ENCODE measurements around the gene KDM4B. TPM values are rescaled to one million over a fixed set of nuclear protein-coding genes. Genes with fewer than 3 reads are reported as not detected.

KDM4B gene
- total and polyA plus RNA-seq, 10 of the 15 experiments (the other 5 are each of a cell fraction or from before 2014, with no cell fraction given): 0.47 to 49.6 (median 16.2) TPM

DNA sequence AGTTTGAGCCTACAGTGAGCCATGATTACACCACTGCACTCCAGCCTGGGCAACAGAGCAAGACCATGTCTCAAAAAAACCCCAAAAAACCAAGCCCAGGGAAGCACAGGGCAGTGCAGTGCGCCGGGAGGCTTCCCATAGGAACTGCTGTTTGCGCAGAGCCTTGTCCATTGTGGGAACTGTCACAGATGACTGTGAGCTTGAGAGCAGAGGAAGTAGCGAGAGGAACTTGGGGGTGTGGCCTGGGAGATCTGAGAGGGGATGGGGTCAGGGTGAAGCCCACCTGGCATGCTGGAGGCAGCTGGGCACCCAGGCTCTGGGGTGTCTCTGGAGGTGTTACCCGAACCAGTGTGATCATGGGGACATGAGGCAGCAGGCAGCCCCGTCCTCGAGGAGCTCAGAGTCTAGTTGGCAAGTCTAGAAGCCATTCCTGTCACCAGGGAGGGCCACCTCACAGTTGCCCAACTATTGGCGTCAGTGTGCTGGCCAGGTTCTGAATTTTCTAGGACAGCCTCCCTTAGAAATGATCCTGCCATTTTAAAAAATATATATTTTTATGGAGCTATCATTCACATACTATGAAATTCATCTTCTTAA, 10.4 kb downstream of the KDM4B start:
- Histone ChIP-seq H3K4me1 (ENCODE audit: control insufficient read depth, insufficient read depth, low read length) (peaks cover 8% of the 10 kb centered on the region), H3K79me2 (ENCODE audit: control insufficient read depth, insufficient read depth, low read length) (peaks cover 54% of the 10 kb centered on the region), H3K9me3 (replicated peaks; ENCODE audit: control insufficient read depth, insufficient read depth, low read length) (no peaks in the 10 kb centered on the region), H3K27me3 (replicated peaks in 1 of 2; ENCODE audit: control insufficient read depth in 2 of 2, insufficient read depth in 2 of 2, low read length in 1 of 2) (no peaks in the 10 kb centered on the region), H4K20me1 (ENCODE audit: control insufficient read depth, insufficient read depth) (peaks cover 11% of the 10 kb centered on the region), H3K4me3 (no peak overlapping the region), H2AFZ (ENCODE audit: control insufficient read depth, low read depth, low read length) (no peak overlapping the region), H3K36me3 (ENCODE audit: control insufficient read depth in 2 of 2, insufficient read depth in 2 of 2, low read length in 1 of 2) (peaks cover 2 to 8% of the 10 kb centered on the region in 2 experiments; a peak in 2 of 4 replicates), H3K27ac (ENCODE audit: control insufficient read depth, insufficient read depth) (no peak overlapping the region), H3K4me2 (ENCODE audit: control insufficient read depth, insufficient read depth) (no peak overlapping the region), H3K9ac (ENCODE audit: control insufficient read depth, insufficient read depth, low read length) (no peak overlapping the region)
- POLR2A ChIA-PET: no interaction called here
- WGBS (ENCODE audit: insufficient coverage, insufficient replicate concordance, low lambda C conversion rate, missing lambda C conversion rate): 84% methylated on average over 8 of the region's 8 CpGs
- DNase-seq (ENCODE audit: low read depth, low spot score): no peak
- no peak for ATAC-seq
- CTCF ChIA-PET: interaction anchor here (1.4 kb wide), 2 partner anchors 22 to 52 kb away, joined by 4 to 7 read pairs; no protein-coding TSS in a partner anchor
- in situ Hi-C loops (cut with MboI) (no loop called here), intact Hi-C loops (cut with micrococcal nuclease; ENCODE audit: unreplicated experiment) (no loop called here)
- TF ChIP-seq HDAC2 (IDR thresholded peaks at IDR 0.05) (no peak), ZNF384 (IDR thresholded peaks at IDR 0.05; ENCODE audit: borderline replicate concordance, low read depth, low read length) (no peak), KAT2A (conservative IDR thresholded peaks at IDR 0.05; ENCODE audit: control insufficient read depth, low read depth, low read length) (no peak), SUPT20H (IDR thresholded peaks at IDR 0.05; ENCODE audit: borderline replicate concordance, control insufficient read depth, low read depth, low read length) (no peak), ZBTB11 (CRISPR knock-in tag; IDR thresholded peaks at IDR 0.05) (no peak), NR2C2 (IDR thresholded peaks at IDR 0.05; ENCODE audit: borderline replicate concordance, control insufficient read depth, insufficient read length, low read depth) (no peak), SP1 (IDR thresholded peaks at IDR 0.05; ENCODE audit: low read depth, low read length) (no peak), NFIC (IDR thresholded peaks at IDR 0.05; ENCODE audit: low read depth, low read length) (no peak), DPF2 (IDR thresholded peaks at IDR 0.05) (no peak), FOXK2 (IDR thresholded peaks at IDR 0.05) (no peak), FOS (IDR thresholded peaks at IDR 0.05; ENCODE audit: borderline replicate concordance, extremely low read depth, insufficient read length) (no peak), CREM (IDR thresholded peaks at IDR 0.05; ENCODE audit: low read depth) (no peak), HDGF (IDR thresholded peaks at IDR 0.05) (no peak)
- TF ChIP-seq, protein P1, sequence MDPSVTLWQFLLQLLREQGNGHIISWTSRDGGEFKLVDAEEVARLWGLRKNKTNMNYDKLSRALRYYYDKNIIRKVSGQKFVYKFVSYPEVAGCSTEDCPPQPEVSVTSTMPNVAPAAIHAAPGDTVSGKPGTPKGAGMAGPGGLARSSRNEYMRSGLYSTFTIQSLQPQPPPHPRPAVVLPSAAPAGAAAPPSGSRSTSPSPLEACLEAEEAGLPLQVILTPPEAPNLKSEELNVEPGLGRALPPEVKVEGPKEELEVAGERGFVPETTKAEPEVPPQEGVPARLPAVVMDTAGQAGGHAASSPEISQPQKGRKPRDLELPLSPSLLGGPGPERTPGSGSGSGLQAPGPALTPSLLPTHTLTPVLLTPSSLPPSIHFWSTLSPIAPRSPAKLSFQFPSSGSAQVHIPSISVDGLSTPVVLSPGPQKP (IDR thresholded peaks at IDR 0.05; ENCODE audit: low read depth, low read length): no peak
- RAD21 ChIA-PET (ENCODE audit: unreplicated experiment): interaction anchor here (1.0 kb wide), 1 partner anchor 170 kb away, joined by 4 read pairs; no protein-coding TSS in a partner anchor
- SMC1A ChIA-PET (ENCODE audit: uncharacterized antibody, unreplicated experiment): no interaction called here
- FAIRE-seq: no peak
- BruUV-seq (replicated peaks): TSS peak; percentile 23

Measured in GM12878 (cell line).